ENCODE data around the gene FN1. TPM values are rescaled to one million over a fixed set of nuclear protein-coding genes. Genes with fewer than 3 reads are reported as not detected.
A peak's percentile ranks its signal among the peaks of the same experiment; 100 is the strongest.

FN1 gene
- total and polyA plus RNA-seq, 12 donors: 67.8 to 888 (median 136) TPM

- Histone ChIP-seq H3K27me3 (no peaks in the 10 kb centered on the region), H3K4me3 (no peak overlapping the region), H3K9me3 (no peaks in the 10 kb centered on the region), H3K36me3 (no peaks in the 10 kb centered on the region), H3K27ac (peak overlapping the region in 3 of 10 donors; percentile 33 to 50 (median 42)), H3K4me1 (peaks cover 0 to 16% (median 0%) of the 10 kb centered on the region in 9 donors)
- intact Hi-C loops (cut with DNase I): loop anchor here in 1 of 10 donors (10.0 kb wide), 2 partner anchors 250 to 370 kb away; no protein-coding TSS in a partner anchor
- no peak for TF ChIP-seq CTCF (IDR thresholded peaks at IDR 0.05)
- DNase-seq (no peak), ATAC-seq (no peak)
- WGBS, 2 donors: 51% methylated on average over 2 of the region's 2 CpGs
Observed at GRCh38 chr2:215465256-215465655, 29.4 kb upstream of the FN1 start.

- H3K36me3 ChIP-seq: no peaks in the 10 kb centered on the region
- H3K9me3 ChIP-seq: no peaks in the 10 kb centered on the region
- DNase-seq (no peak), ATAC-seq (no peak)
- no peak overlapping the region for H3K4me3 ChIP-seq
- no peak for TF ChIP-seq CTCF (IDR thresholded peaks at IDR 0.05)
- no peaks in the 10 kb centered on the region for H3K27me3 ChIP-seq
- WGBS, 2 donors: 82 to 83% methylated on average over 5 of the region's 5 CpGs
- H3K27ac ChIP-seq: peak overlapping the region in 1 of 10 donors; percentile 16
- intact Hi-C loops (cut with DNase I): loop anchor here in 1 of 10 donors (10.0 kb wide), 2 partner anchors 253 to 373 kb away; no protein-coding TSS in a partner anchor
- H3K4me1 ChIP-seq: peaks cover 0 to 18% (median 0%) of the 10 kb centered on the region in 9 donors
Observed at GRCh38 chr2:215461836-215462532, 26.1 kb upstream of the FN1 start.

GRCh38 chr2:215460682-215461382 is 25.0 kb upstream of the FN1 start:
- intact Hi-C loops (cut with DNase I): loop anchor here in 1 of 10 donors (10.0 kb wide), 2 partner anchors 254 to 374 kb away; no protein-coding TSS in a partner anchor
- Histone ChIP-seq H3K27ac (peak overlapping the region in 5 of 10 donors; percentile 4 to 40 (median 14)), H3K4me1 (peaks cover 0 to 15% (median 0%) of the 10 kb centered on the region in 9 donors), H3K4me3 (no peak overlapping the region), H3K9me3 (no peaks in the 10 kb centered on the region), H3K36me3 (no peaks in the 10 kb centered on the region), H3K27me3 (no peaks in the 10 kb centered on the region)
- ATAC-seq: peak in 5 of 8 donors; percentile 61 to 91 (median 66)
- DNase-seq: no peak
- no peak for TF ChIP-seq CTCF (IDR thresholded peaks at IDR 0.05)
- 63 to 71% methylated on average over 4 of the region's 4 CpGs for WGBS, 2 donors

GRCh38 chr2:215455958-215456357 is 20.1 kb upstream of the FN1 start:
- H3K9me3 ChIP-seq: no peaks in the 10 kb centered on the region
- WGBS, 2 donors: 68 to 72% methylated on average over 3 of the region's 3 CpGs
- peaks cover 0 to 8% (median 0%) of the 10 kb centered on the region in 9 donors for H3K4me1 ChIP-seq
- intact Hi-C loops (cut with DNase I): loop anchor here in 5 of 10 donors (2.0 to 10.0 kb wide), 4 partner anchors 259 to 465 kb away; no protein-coding TSS in a partner anchor
- ATAC-seq: no peak
- H3K36me3 ChIP-seq: no peaks in the 10 kb centered on the region
- H3K27ac ChIP-seq: no peak overlapping the region
- TF ChIP-seq CTCF (IDR thresholded peaks at IDR 0.05): no peak
- H3K27me3 ChIP-seq: peaks cover 0 to 5% (median 0%) of the 10 kb centered on the region in 7 donors
- no peak for DNase-seq
- no peak overlapping the region for H3K4me3 ChIP-seq
